Thyroid gland (tissue), 4 donors: Measurements from ENCODE around the gene GPRIN2. TPM values are rescaled to one million over a fixed set of nuclear protein-coding genes. Genes with fewer than 3 reads are reported as not detected.

Source experiments
- DNase-seq, 2 donors: peaks; one replicate each; pipeline ENCODE4 v3.0.0-alpha.2; 2019
- H3K27ac ChIP-seq, 3 donors: fragments of 200-600 bp; sonication (generic); 1 replicate in 2 of 3; 2 replicates in 1 of 3; pipeline ENCODE4 v1.5.1; 2016 to 2019; ENCODE audit warnings: mild to moderate bottlenecking in 1 of 3, moderate library complexity in 1 of 3
- H3K27me3 ChIP-seq: fragments of 200-600 bp; sonication (generic); one replicate; pipeline ENCODE4 v1.5.1; 2019
- H3K36me3 ChIP-seq, 2 donors: fragments of 200-600 bp; sonication (generic); one replicate each; pipeline ENCODE4 v1.5.1; 2016 to 2019
- H3K4me1 ChIP-seq, 2 donors: fragments of 200-600 bp; sonication (generic); one replicate each; pipeline ENCODE4 v1.5.1; 2017 to 2019
- H3K4me3 ChIP-seq, 3 donors: fragments of 200-600 bp; sonication (generic); replicated peaks in 1 of 3; 1 replicate in 2 of 3; 2 replicates in 1 of 3; pipeline ENCODE4 v1.5.1; 2016; ENCODE audit warnings: mild to moderate bottlenecking in 1 of 3
- H3K9me3 ChIP-seq: fragments of 200-600 bp; sonication (generic); one replicate; pipeline ENCODE4 v1.5.1; 2017
- POLR2A ChIP-seq, 2 donors: fragments of 450-650 bp; IDR thresholded peaks; one replicate each; pipeline ENCODE4 v1.6.1; 2017; ENCODE audit warnings: antibody characterized with exemption in 2 of 2, mild to moderate bottlenecking in 2 of 2, moderate library complexity in 1 of 2
- WGBS, 2 donors: methylation state at CpG; one replicate each; pipeline ENCODE4 v1.1.5; 2017; 5-methylcytosine and 5-hydroxymethylcytosine counted together
- intact Hi-C: fragments of 100-400 bp; cut with DNase I; formaldehyde crosslinking; loops from one replicate; pipeline ENCODE4 v1.15.1; 2023
- total RNA-seq, 4 donors: library from RNA; depleted of rRNA; stranded (reverse); fragments of >200 nt; gene quantifications; one replicate each; pipeline ENCODE4 v1.2.3, GENCODE V29; 2016
- TF ChIP-seq, protein P1 (sequence below), 6 experiments: fragments of 200-600 bp in 3 of 6; fragments of 450-650 bp in 3 of 6; sonication (generic) in 3 of 6; IDR thresholded peaks; one replicate each; pipeline ENCODE4 v1.5.1; 2016 to 2019; ENCODE audit warnings: antibody characterized with exemption in 6 of 6, mild to moderate bottlenecking in 2 of 6, inconsistent platforms in 1 of 6, moderate library complexity in 1 of 6

GPRIN2 gene
- total RNA-seq, 4 donors from 2014 or later: 9.1 to 14.7 (median 10.6) TPM

DNA sequence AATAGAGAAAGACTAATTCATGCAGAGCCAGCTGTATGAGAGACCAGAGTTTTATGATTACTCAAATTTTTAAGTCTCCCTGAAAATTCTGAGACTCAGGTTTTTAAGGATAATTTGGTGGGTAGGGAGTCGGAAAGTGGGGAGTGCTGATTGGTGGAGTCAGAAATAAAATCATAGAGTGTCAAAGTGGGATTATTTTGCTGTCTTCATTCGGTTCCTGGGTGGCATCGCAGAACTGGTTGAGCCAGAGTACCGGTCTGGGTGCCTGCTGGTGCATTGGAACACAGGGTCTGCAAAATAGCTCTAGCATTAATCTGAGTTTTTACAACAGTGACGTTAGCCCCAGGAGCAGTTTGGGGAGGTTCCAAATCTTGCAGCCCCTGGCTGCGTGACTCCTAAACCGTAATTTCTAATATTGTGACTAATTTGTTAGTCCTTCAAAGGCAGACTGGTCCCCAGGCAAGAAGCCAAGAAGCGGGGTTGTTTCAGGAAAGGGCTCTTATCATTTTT, 32.4 kb downstream of the GPRIN2 start:
- 35 to 41% methylated on average over 8 of the region's 8 CpGs for WGBS, 2 donors
- H3K4me3 ChIP-seq: no peak overlapping the region

DNA sequence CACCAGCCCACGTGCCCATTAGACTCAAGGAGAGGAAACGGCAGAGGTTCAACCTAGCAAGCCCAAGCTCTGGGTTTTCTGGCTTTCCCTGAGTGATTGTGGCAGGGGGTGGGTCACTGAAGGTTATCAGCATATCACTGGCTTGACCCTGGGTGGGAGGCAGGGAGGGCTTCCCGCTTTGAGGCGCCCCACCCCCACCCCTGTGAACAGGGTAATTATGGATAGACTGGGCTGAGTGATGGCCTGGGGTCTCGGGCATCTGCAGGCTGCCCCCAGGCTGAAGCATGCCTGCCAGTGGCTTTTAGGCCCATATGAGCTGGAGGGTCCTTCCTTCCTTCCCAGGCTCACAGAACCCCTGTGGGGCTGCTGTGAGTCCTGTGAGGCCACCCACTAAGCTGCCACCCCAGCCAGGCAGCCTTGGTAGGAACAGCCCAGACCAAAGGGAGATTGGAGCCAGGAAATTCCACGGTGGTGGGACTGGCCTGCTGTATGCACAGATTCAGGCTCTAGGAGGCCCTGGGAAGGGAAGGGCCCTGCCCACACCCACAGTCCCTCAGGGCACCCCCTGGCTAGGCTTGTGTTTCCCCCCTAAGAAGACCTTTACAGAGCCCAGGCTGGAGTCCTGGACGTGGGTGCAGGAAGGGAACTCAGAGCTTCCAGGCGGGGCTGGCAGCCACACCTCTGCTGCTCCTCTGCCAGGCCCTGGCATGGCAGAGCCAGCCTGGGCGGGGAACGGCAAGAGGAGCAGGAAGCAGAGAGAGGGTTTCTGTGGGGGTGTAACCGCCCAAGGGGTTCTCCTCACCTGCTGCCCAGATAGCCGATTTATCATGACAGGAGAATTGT, 33.1 kb downstream of the GPRIN2 start:
- WGBS, 2 donors: 53 to 57% methylated on average over 12 of the region's 12 CpGs
- TF ChIP-seq, protein P1, sequence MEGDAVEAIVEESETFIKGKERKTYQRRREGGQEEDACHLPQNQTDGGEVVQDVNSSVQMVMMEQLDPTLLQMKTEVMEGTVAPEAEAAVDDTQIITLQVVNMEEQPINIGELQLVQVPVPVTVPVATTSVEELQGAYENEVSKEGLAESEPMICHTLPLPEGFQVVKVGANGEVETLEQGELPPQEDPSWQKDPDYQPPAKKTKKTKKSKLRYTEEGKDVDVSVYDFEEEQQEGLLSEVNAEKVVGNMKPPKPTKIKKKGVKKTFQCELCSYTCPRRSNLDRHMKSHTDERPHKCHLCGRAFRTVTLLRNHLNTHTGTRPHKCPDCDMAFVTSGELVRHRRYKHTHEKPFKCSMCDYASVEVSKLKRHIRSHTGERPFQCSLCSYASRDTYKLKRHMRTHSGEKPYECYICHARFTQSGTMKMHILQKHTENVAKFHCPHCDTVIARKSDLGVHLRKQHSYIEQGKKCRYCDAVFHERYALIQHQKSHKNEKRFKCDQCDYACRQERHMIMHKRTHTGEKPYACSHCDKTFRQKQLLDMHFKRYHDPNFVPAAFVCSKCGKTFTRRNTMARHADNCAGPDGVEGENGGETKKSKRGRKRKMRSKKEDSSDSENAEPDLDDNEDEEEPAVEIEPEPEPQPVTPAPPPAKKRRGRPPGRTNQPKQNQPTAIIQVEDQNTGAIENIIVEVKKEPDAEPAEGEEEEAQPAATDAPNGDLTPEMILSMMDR (IDR thresholded peaks at IDR 0.05): no peak
- no peak for TF ChIP-seq POLR2A (IDR thresholded peaks at IDR 0.05)
- H3K4me1 ChIP-seq: peaks cover 20 to 39% of the 10 kb centered on the region in 2 donors
- H3K27ac ChIP-seq: peak overlapping the region; percentile 52 to 85 (median 83)
- DNase-seq: peak; percentile 53 to 69
- no peaks in the 10 kb centered on the region for H3K36me3 ChIP-seq
- H3K9me3 ChIP-seq: no peaks in the 10 kb centered on the region
- H3K4me3 ChIP-seq: no peak overlapping the region
- intact Hi-C loops: no loop called here
- H3K27me3 ChIP-seq: no peaks in the 10 kb centered on the region

More for the DNA sequence above, 32.4 kb downstream of the GPRIN2 start:
- Histone ChIP-seq H3K27me3 (no peaks in the 10 kb centered on the region), H3K4me1 (peaks cover 20 to 39% of the 10 kb centered on the region in 2 donors), H3K36me3 (no peaks in the 10 kb centered on the region), H3K27ac (peak overlapping the region; percentile 52 to 85 (median 83)), H3K9me3 (no peaks in the 10 kb centered on the region)
- TF ChIP-seq, protein P1 (IDR thresholded peaks at IDR 0.05): no peak
- TF ChIP-seq POLR2A (IDR thresholded peaks at IDR 0.05): no peak
- intact Hi-C loops: no loop called here
- DNase-seq: peak; percentile 86 to 88

DNA sequence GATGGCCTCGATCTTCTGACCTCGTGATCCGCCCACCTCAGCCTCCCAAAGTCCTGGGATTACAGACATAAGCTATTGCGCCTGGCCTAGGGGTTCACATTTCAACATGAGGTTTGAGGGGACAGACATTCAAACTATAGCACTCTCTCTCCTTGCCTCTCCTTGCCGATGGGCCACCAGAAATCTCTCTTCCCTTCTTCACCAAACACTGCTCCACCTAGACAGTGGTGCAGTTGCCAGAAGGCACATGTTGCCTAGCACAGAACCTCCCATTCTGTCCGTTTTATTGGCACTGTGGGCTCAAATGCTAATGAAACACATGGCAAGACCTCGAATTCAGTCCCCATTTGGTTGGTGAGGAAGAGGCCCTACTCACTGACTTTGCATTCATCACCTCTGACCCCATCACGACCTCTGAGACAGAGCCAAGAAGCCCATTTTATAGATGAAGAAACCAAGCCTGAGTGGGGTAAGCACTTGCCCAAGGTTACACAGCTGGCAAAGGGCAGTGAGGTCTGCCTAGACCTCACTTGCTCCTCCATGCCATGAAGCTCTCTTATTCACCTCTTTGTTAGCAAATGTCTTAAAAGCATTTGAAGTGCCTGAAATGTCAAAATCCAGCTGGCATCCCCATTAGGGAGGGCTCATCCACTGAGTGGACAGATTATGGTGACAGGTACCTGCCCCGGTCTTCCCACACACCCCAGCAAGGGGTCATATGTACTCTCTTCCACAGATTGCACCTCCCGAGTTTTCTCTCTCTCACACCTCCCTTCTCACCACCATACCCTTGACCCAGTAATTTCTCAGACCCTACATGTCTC, 34.0 kb downstream of the GPRIN2 start:
- H3K9me3 ChIP-seq: no peaks in the 10 kb centered on the region
- H3K4me1 ChIP-seq: peaks cover 20 to 39% of the 10 kb centered on the region in 2 donors
- no peaks in the 10 kb centered on the region for H3K36me3 ChIP-seq
- peak overlapping the region in 2 of 3 donors; percentile 83 to 85 for H3K27ac ChIP-seq
- H3K4me3 ChIP-seq: no peak overlapping the region
- WGBS, 2 donors: 92 to 93% methylated on average over 10 of the region's 10 CpGs
- TF ChIP-seq, protein P1 (IDR thresholded peaks at IDR 0.05): no peak
- TF ChIP-seq POLR2A (IDR thresholded peaks at IDR 0.05): no peak
- intact Hi-C loops: no loop called here
- no peaks in the 10 kb centered on the region for H3K27me3 ChIP-seq
- peak in 1 of 2 donors; percentile 1 for DNase-seq

DNA sequence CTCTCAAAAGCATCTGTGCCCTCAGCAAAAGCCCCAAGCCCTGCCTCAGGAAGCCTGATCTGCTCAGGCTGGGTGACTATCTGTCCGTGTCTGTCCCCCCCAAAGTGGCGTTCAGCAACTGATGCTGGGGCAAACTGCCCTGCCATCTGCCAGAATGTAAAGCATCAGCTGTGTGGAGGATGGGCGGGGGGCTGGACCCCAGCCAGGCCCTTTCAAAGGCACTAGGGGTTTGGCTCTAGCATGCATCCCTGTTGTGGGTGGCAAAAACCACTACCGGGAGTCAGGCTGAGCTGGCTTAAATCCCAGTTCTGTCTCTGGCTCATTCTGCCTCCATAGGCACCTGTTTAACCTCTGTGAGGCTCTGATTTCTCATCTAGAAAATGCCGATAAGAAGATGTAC, 35.5 kb downstream of the GPRIN2 start:
- Histone ChIP-seq H3K27ac (no peak overlapping the region), H3K36me3 (no peaks in the 10 kb centered on the region), H3K4me1 (peaks cover 20 to 30% of the 10 kb centered on the region in 2 donors), H3K9me3 (no peaks in the 10 kb centered on the region), H3K27me3 (no peaks in the 10 kb centered on the region), H3K4me3 (no peak overlapping the region)
- TF ChIP-seq POLR2A (IDR thresholded peaks at IDR 0.05): no peak
- TF ChIP-seq, protein P1 (IDR thresholded peaks at IDR 0.05): no peak
- peak in 1 of 2 donors; percentile 32 for DNase-seq
- 58 to 61% methylated on average over 5 of the region's 5 CpGs for WGBS, 2 donors
- intact Hi-C loops: no loop called here
